ENCODE measurements around the gene EPHA3. TPM values are rescaled to one million over a fixed set of nuclear protein-coding genes. Genes with fewer than 3 reads are reported as not detected.
A peak's percentile ranks its signal among the peaks of the same experiment; 100 is the strongest.

EPHA3 gene
- total RNA-seq, 1 experiment from 2014 or later = 21.5 TPM

GRCh38 chr3:89217148-89217685 lies 109.8 kb downstream of the EPHA3 start:
- H3K36me3 ChIP-seq (ENCODE audit: insufficient read depth, low read length, poor library complexity, severe bottlenecking) = no peaks in the 10 kb centered on the region
- BruUV-seq (replicated peaks) = no TSS peak
- TF ChIP-seq CTCF (conservative IDR thresholded peaks at IDR 0.05; ENCODE audit: low read depth, low read length) (no peak), EZH2 (IDR thresholded peaks at IDR 0.05; ENCODE audit: borderline replicate concordance, low read depth, low read length, poor library complexity, severe bottlenecking) (no peak)
- no peak for DNase-seq (ENCODE audit: low spot score)
- POLR2A ChIA-PET (ENCODE audit: low non-redundant PET) = no interaction called here
- intact Hi-C loops (cut with micrococcal nuclease; ENCODE audit: unreplicated experiment) = no loop called here
- H3K4me3 ChIP-seq (ENCODE audit: low read depth, low read length, poor library complexity, severe bottlenecking) = no peak overlapping the region
- H3K27ac ChIP-seq (ENCODE audit: low read depth, low read length, poor library complexity, severe bottlenecking) = no peak overlapping the region
- H3K27me3 ChIP-seq (replicated peaks; ENCODE audit: insufficient read depth, low read depth, low read length, poor library complexity) = no peaks in the 10 kb centered on the region
- CTCF ChIA-PET = no interaction called here
- H3K9me3 ChIP-seq (ENCODE audit: low read depth, low read length, poor library complexity, severe bottlenecking) = no peaks in the 10 kb centered on the region
- H3K4me1 ChIP-seq (ENCODE audit: insufficient read depth, low read length, poor library complexity, severe bottlenecking) = peaks cover 41% of the 10 kb centered on the region

- intact Hi-C loops (cut with micrococcal nuclease; ENCODE audit: unreplicated experiment) = loop anchor here (10.0 kb wide), 1 partner anchor 107 kb away; no protein-coding TSS in a partner anchor
- no TSS peak for BruUV-seq (replicated peaks)
- no peaks in the 10 kb centered on the region for H3K9me3 ChIP-seq (ENCODE audit: low read depth, low read length, poor library complexity, severe bottlenecking)
- H3K27me3 ChIP-seq (replicated peaks; ENCODE audit: insufficient read depth, low read depth, low read length, poor library complexity) = no peaks in the 10 kb centered on the region
- TF ChIP-seq EZH2 (IDR thresholded peaks at IDR 0.05; ENCODE audit: borderline replicate concordance, low read depth, low read length, poor library complexity, severe bottlenecking) = no peak
- TF ChIP-seq CTCF (conservative IDR thresholded peaks at IDR 0.05; ENCODE audit: low read depth, low read length) = no peak
- no peak for DNase-seq (ENCODE audit: low spot score)
- H3K4me3 ChIP-seq (ENCODE audit: low read depth, low read length, poor library complexity, severe bottlenecking) = no peak overlapping the region
- H3K27ac ChIP-seq (ENCODE audit: low read depth, low read length, poor library complexity, severe bottlenecking) = no peak overlapping the region
- H3K36me3 ChIP-seq (ENCODE audit: insufficient read depth, low read length, poor library complexity, severe bottlenecking) = no peaks in the 10 kb centered on the region
- peaks cover 41% of the 10 kb centered on the region for H3K4me1 ChIP-seq (ENCODE audit: insufficient read depth, low read length, poor library complexity, severe bottlenecking)
- ChIA-PET POLR2A (ENCODE audit: low non-redundant PET) (interaction anchor here (0.5 kb wide), 1 partner anchor 1118 kb away, joined by 3 read pairs; no protein-coding TSS in a partner anchor), CTCF (no interaction called here)
Observed at GRCh38 chr3:89221924-89222323, 114.5 kb downstream of the EPHA3 start.

DNA sequence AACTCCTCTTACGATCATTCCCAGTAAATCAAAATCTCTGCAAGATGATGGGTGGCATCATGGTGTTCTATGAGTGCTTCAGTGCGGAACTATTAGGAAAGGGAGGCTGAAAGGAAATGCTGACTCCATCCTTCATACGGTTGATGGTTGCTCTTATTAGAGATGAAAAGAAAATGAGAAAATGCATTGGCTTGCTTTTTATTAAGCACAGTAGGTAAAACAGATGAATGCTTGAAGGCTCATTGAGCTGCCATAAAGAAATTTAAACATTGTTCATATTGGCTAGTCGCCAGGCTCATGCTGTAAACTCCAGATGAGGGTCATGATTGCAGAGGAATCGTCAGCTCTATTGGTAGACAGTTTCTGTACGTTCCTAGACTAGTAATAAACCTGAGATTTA lies 115.8 kb downstream of the EPHA3 start:
- TF ChIP-seq CTCF (conservative IDR thresholded peaks at IDR 0.05; ENCODE audit: low read depth, low read length) = no peak
- no peak for TF ChIP-seq EZH2 (IDR thresholded peaks at IDR 0.05; ENCODE audit: borderline replicate concordance, low read depth, low read length, poor library complexity, severe bottlenecking)
- intact Hi-C loops (cut with micrococcal nuclease; ENCODE audit: unreplicated experiment) = loop anchor here (10.0 kb wide), 1 partner anchor 108 kb away; no protein-coding TSS in a partner anchor
- no peaks in the 10 kb centered on the region for H3K36me3 ChIP-seq (ENCODE audit: insufficient read depth, low read length, poor library complexity, severe bottlenecking)
- H3K27ac ChIP-seq (ENCODE audit: low read depth, low read length, poor library complexity, severe bottlenecking) = no peak overlapping the region
- no peaks in the 10 kb centered on the region for H3K27me3 ChIP-seq (replicated peaks; ENCODE audit: insufficient read depth, low read depth, low read length, poor library complexity)
- H3K4me1 ChIP-seq (ENCODE audit: insufficient read depth, low read length, poor library complexity, severe bottlenecking) = peaks cover 47% of the 10 kb centered on the region
- BruUV-seq (replicated peaks) = no TSS peak
- no peaks in the 10 kb centered on the region for H3K9me3 ChIP-seq (ENCODE audit: low read depth, low read length, poor library complexity, severe bottlenecking)
- POLR2A ChIA-PET (ENCODE audit: low non-redundant PET) = no interaction called here
- DNase-seq (ENCODE audit: low spot score) = peak; percentile 81
- peak overlapping the region; percentile 24 for H3K4me3 ChIP-seq (ENCODE audit: low read depth, low read length, poor library complexity, severe bottlenecking)
- CTCF ChIA-PET = no interaction called here

All from A673 (cell line).